HG03135 (cell line): Measurements from ENCODE around the gene SLC16A7.
A peak's percentile ranks its signal among the peaks of the same experiment; 100 is the strongest.
"Not testable (repeated sequence)": the region's sequence is repeated elsewhere in the genome, so short reads cannot be mapped to it uniquely, and the experiment has no call there.

Source experiments
- ATAC-seq: cut with Tn5 transposase; IDR thresholded peaks from one replicate; pipeline ENCODE4 v1.9.1; 2021; ENCODE audit warnings: mild to moderate bottlenecking, moderate library complexity; ENCODE audit not compliant: unreplicated experiment

Gene SLC16A7

GRCh38 chr12:59724011-59724695 is 128.3 kb downstream of the SLC16A7 start:
- no peak for ATAC-seq

GRCh38 chr12:59733200-59733599 is 137.4 kb downstream of the SLC16A7 start:
- ATAC-seq, result no peak

- ATAC-seq, result no peak
These were observed 138.5 kb downstream of the SLC16A7 start for GRCh38 chr12:59734371-59734770.

GRCh38 chr12:59735231-59735630 is 139.4 kb downstream of the SLC16A7 start:
- ATAC-seq, result no peak

- ATAC-seq, result no peak
These were observed 140.5 kb downstream of the SLC16A7 start for GRCh38 chr12:59736359-59736758.

- ATAC-seq, result no peak
These were observed 141.0 kb downstream of the SLC16A7 start for GRCh38 chr12:59736786-59737185.

GRCh38 chr12:59737725-59738463 is 142.1 kb downstream of the SLC16A7 start:
- ATAC-seq, result peak; percentile 59

- ATAC-seq, result no peak
These were observed 147.0 kb downstream of the SLC16A7 start for GRCh38 chr12:59742841-59743240.

GRCh38 chr12:59744564-59744963 is 148.7 kb downstream of the SLC16A7 start:
- ATAC-seq, result no peak

- not testable (repeated sequence) for ATAC-seq
These were observed 155.3 kb downstream of the SLC16A7 start for GRCh38 chr12:59751091-59751490.

GRCh38 chr12:59761542-59761941 is 165.7 kb downstream of the SLC16A7 start:
- no peak for ATAC-seq

GRCh38 chr12:59763835-59764234 is 168.0 kb downstream of the SLC16A7 start:
- ATAC-seq, result peak; percentile 59

GRCh38 chr12:59768031-59768430 is 172.2 kb downstream of the SLC16A7 start:
- no peak for ATAC-seq

GRCh38 chr12:59780605-59781135 is 184.8 kb downstream of the SLC16A7 start:
- no peak for ATAC-seq

GRCh38 chr12:59787610-59788009 is 191.8 kb downstream of the SLC16A7 start:
- ATAC-seq, result no peak

- ATAC-seq, result no peak
These were observed 196.8 kb downstream of the SLC16A7 start for GRCh38 chr12:59792647-59793046.

GRCh38 chr12:59803735-59804134 is 207.9 kb downstream of the SLC16A7 start:
- ATAC-seq, result no peak

- peak; percentile 95 for ATAC-seq
These were observed 212.6 kb downstream of the SLC16A7 start for GRCh38 chr12:59808317-59808910.

GRCh38 chr12:59811991-59812390 is 216.2 kb downstream of the SLC16A7 start:
- ATAC-seq, result no peak

- ATAC-seq, result no peak
These were observed 216.9 kb downstream of the SLC16A7 start for GRCh38 chr12:59812716-59813115.

- no peak for ATAC-seq
These were observed 224.8 kb downstream of the SLC16A7 start for GRCh38 chr12:59820594-59821011.

GRCh38 chr12:59823567-59823966 is 227.7 kb downstream of the SLC16A7 start:
- ATAC-seq, result no peak
